T-helper 1 cell (primary cell): Measurements from ENCODE around the gene GMPR.
"Not testable (repeated sequence)": the region's sequence is repeated elsewhere in the genome, so short reads cannot be mapped to it uniquely, and the experiment has no call there.

ENCODE experiments used
- DNase-seq, 5 donors: peaks; one replicate each; pipeline ENCODE4 v3.0.0-alpha.2; 2012 to 2020

Gene GMPR

GRCh38 chr6:16248271-16248853 lies 10.0 kb downstream of the GMPR start:
- DNase-seq, result no peak

DNA sequence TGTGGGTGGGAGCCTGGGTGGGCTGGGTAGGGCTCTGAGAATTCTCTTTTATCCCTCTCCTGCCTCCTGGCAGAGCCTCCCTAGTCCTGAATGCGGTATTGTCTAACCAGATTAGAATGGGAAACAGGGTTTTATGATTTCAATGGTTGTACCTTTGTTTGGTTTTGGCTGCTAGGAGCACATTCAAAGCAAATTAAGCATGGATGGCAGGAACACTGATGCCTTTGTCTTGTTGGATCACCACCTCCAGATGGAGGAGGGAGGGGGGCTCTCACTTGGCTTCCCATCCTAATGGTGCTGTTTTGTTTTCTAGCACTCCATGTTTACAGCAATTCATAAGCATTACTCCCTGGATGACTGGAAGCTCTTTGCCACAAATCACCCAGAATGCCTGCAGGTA lies 11.6 kb downstream of the GMPR start:
- no peak for DNase-seq

DNA sequence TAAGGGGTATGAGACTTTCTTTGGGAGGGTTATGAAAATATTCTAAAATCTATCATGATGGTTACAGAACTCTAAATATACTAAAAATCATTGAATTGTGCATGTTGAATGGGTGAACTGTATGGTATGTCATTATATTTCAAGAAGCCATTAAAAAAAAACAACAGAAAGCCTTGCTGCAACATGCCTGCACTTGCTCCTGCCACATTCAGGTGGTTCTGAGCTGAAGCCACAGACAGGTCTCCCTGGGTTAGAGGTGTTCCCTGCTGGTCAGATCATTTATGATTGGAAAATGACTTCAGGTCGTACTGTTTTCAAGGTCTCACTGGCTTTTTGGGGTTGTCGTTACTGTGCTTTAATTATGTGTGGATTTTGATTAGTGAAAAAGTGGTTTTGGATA lies 13.3 kb downstream of the GMPR start:
- DNase-seq, result no peak

DNA sequence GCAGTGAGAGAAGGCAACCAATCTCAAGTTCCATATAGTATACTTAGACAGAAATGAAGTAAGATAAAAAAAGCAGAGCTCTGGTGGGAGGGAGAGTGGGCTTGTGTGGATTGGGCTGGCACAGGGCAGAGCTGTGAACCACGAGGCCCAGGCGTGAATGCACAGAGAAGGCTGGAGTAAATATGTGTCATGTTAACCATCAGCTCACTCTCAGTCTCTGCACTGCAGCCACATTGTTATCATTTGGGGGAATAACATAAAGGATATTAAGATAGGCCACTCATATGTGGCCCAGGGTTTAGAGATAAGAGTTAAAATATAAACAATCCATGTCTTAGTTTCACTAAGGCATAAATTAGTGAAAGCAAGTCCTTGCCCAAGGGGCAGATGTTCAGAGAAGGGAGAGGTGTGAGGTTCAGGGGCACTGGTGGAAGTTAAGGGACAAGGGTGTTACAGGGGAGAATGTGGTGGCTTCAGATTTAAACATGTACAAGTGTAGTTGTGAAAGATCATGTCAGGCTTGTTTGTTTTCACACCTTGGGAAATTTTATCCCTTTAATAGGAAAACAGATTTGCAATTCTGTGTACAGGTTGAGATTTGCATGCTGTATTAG lies 14.4 kb downstream of the GMPR start:
- DNase-seq, result no peak

DNA sequence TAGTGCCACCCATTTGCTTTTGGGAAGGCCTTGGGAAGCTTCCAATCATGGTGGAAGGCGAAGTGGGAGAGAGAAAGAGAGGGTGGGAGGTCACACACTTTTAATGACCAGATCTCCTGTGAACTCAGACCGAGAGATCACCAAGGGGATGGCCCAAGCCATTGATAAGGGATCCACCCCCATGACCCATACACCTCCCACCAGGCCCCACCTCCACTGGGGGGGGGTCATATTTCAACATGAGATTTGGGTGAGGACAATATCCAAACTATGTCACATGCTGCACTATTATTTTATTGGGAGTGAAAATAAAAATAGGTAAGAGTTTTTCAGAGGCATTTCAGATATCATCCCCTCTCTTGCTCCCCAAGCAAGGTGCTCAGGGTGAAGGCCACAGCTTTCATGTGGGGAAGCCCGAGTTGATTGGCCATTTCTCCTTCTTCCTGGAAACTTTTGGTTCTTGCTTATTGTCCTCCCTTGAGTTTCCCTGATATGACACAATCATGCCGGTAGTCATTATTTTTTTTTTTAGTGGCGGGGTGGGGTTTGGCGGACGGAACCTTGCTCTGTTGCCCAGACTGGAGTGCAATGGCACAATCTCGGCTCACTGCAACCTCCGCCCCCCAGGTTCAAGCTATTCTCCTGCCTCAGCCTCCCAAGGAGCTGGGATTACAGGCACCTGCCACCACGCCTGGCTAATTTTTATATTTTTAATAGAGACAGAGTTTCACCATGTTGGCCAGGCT lies 15.2 kb downstream of the GMPR start:
- no peak for DNase-seq

DNA sequence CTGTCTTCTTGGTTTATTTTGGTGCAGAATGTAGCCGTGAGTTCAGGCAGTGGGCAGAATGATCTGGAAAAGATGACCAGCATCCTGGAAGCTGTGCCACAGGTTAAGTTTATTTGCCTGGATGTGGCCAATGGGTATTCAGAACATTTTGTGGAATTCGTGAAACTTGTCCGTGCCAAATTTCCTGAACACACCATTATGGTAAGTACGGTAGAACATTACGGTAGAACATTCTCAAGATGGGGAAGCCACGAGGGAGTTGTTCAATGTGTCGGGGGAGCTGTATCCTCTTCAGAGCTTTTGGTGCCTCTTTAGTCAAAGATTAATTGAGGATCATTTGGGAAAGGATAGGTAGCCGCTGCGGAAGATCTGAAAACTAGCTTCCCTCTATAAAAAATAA lies 16.1 kb downstream of the GMPR start:
- no peak for DNase-seq

GRCh38 chr6:16256781-16257180 lies 18.4 kb downstream of the GMPR start:
- DNase-seq, result no peak

- no peak for DNase-seq
These were observed 19.8 kb downstream of the GMPR start for GRCh38 chr6:16257999-16258708.

DNA sequence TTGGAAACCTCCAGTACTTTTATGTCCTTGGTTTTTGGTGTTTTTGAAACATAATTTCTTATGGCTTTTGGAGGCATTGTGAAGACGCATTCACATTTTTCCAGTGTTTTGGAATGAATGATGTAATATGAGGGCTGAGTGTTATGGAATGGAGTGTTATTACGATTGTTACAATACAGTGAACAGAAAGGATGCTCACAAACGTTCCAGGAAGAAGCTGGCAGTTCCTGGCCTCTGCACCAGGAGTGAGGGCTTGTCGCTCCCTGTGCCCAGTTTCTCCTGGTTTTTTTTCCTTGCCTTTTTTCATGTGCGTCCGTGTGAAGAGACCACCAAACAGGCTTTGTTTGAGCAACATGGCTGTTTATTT lies 20.3 kb downstream of the GMPR start:
- no peak for DNase-seq

GRCh38 chr6:16259604-16260003 lies 21.2 kb downstream of the GMPR start:
- DNase-seq, result not testable (repeated sequence)

- DNase-seq, result not testable (repeated sequence)
These were observed 22.2 kb downstream of the GMPR start for GRCh38 chr6:16260602-16261001.

DNA sequence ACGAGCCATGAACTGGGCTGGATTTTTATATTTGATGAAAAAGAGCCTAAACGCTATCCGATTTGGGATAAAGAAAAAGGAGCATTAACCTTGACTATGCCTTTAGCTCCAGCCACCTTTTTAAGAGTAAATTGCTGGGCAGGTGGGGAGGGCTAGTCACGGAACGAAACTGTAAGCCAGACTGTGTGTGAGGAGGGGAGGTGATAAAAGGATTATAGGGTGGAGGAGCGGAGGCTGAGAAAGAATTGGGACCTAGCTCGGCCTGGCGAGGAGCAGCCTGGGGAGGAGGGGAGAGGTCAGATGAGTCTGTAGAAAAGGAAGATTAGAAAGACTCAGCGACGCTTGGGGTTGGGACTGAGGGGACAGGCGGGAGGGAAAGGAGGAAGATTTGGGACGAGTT lies 24.4 kb downstream of the GMPR start:
- DNase-seq, result not testable (repeated sequence)

GRCh38 chr6:16263464-16264099 lies 25.2 kb downstream of the GMPR start:
- not testable (repeated sequence) for DNase-seq

GRCh38 chr6:16264785-16265184 lies 26.4 kb downstream of the GMPR start:
- DNase-seq, result no peak

GRCh38 chr6:16265351-16266341 lies 27.3 kb downstream of the GMPR start:
- no peak for DNase-seq

- DNase-seq, result no peak
These were observed 29.3 kb downstream of the GMPR start for GRCh38 chr6:16267428-16268263.

DNA sequence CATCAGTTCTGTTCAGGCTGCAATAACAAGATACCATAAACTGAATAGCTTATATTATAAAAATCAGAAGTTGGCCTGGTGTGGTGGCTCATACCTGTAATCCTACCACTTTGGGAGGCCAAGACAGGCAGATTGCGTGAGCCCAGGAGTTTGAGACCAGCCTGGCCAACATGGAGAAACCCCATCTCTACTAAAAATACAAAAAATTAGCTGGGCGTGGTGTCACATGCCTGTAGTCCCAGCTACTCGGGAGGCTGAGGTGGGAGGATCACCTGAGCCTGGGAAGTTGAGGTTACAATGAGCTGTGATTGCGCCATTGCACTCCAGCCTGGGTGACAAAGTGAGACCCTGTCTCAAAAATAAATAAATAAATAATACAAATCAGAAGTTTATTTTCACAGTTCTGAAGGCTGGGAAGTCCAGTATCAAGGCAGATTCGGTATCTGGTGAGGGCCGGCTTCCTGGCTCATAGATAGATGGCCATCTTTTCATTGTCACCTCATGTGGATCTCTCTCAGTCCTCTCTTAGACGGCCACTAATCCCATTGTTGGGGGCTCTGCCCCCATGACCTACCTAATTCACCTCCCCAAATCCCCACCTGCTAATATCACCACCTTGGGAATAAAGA lies 31.2 kb downstream of the GMPR start:
- DNase-seq, result not testable (repeated sequence)

DNA sequence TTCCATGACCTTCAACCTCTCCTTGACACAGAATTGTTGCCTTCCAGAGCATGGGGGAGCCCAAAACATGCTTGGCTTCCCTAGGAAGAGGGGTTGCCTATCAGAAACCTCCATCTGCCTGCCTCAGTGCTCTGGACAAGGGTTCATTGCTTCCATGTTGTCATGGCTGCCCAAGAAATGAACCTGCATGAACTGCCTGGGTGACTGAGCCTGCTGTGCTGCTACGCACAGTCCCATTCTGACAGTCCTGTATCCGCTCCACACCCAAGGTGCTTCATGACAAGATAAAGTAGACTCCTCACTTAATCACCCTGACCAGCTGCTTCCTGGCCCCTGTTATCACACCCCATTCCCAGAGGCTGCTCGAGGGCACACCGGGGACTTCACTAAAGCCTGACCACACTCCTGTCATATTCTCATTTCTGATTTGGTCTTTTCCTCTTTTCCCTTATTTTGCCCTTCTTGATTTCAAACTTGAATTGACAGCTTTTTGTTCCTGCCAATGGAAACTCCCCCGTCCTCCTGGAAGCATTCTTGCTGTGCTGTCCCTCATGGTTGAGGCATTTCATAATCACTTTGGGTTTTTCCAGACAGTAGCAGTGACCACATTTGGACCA lies 31.9 kb downstream of the GMPR start:
- no peak for DNase-seq

DNA sequence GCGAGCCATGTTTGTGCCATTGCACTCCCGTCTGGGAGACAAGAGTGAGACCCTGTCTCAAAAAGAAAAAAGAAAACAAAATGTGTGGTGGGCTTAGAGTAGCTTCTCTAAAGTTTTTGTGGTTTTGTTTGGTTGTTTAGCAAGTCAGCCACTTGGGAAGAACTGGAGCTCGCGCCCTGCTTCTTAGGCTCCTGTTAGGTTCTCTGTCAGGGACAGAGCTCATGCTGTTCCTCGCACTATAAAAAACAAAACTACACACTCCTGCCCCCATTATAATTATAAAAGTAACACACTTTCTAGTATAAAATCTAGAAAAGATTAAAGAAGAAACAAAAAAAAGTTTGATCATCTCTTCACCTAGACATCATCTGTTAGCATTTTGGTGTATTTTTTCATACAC lies 33.0 kb downstream of the GMPR start:
- DNase-seq, result no peak

- no peak for DNase-seq
These were observed 33.8 kb downstream of the GMPR start for GRCh38 chr6:16272201-16272600.
